GM18867 (cell line): ENCODE results near the gene ASB15.
"Not testable (repeated sequence)": the region's sequence is repeated elsewhere in the genome, so short reads cannot be mapped to it uniquely, and the experiment has no call there.

ENCODE experiments used
- ATAC-seq: cut with Tn5 transposase; IDR thresholded peaks from one replicate; pipeline ENCODE4 v1.9.1; 2021; ENCODE audit warnings: mild to moderate bottlenecking, moderate library complexity; ENCODE audit not compliant: unreplicated experiment

Gene ASB15

DNA sequence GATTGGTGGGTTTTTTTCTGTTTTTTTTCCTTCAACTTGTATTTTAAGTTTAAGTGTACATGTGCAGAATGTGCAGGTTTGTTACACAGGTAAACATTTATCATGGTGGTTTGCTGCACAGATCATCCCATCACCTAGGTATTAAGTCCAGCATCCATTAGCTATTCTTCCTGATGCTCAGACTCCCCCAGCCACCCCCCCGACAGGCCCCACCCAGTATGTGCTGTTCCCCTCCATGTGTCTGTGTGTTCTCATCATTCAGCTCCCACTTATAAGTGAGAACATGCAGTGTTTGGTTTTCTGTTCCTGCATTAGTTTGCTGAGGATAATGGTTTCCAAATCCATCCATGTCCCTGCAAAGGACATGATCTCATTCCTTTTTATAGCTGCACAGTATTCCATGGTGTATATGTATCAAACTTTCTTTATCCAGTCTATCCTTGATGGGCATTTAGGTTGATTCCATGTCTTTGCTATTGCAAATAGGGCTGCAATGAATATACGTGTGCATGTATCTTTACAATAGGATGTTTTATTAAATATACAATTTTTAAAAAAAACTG is 32.5 kb downstream of the ASB15 start:
- not testable (repeated sequence) for ATAC-seq

DNA sequence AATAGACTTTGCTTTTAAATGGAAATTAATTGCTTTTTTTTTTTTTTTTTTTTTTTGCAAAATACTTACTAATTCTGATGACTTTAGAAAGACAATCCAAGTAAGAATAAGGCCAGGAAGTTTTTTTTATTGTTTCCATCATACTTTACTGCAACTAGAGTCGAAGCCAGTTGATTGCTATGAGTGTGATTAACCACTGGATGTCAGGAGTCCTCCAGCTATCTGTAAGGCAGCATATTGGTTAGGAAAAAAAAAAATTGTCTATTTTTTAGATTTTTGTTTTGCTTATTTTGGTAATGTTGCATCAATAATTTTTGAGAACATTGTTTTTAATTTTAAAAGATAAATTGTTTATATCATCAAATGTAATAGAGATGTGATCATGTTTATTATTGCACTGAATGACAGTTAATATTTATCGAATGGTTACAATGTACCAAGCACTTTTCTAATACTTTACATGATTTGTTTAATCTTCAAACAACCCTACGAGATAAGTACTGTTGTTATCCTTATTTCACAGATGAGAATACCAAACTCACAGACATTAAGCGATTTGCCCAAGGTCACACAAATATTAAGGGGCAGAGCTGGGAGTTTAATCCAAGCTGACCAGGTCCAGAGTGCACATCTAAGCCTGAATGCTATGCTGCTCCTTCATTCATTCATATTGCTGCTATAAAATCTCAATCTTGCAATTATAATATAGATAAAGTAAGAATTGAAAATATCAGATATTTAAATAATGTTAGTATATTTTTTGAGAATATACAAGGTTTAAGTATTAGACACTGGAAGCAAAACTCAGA is 34.1 kb downstream of the ASB15 start:
- ATAC-seq, result no peak

DNA sequence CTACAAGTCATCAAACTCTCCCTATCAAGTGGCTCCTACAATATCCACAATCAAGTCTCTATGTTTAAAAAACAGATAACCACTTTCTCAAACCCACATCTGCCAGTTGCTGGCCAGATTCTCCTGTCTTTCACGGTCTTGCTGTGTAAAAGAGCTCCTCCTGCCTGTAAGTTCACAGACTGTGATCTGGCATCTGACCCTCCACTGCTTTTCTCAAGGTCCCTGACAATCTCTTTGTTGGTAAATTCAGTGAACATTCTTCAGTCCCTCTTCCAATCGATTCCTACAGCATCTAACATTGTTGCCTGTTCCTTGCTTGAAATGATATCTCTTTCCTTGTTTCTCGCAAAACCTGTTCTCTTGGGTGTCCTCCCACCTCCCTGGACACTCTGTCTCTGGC is 35.6 kb downstream of the ASB15 start:
- ATAC-seq, result no peak

DNA sequence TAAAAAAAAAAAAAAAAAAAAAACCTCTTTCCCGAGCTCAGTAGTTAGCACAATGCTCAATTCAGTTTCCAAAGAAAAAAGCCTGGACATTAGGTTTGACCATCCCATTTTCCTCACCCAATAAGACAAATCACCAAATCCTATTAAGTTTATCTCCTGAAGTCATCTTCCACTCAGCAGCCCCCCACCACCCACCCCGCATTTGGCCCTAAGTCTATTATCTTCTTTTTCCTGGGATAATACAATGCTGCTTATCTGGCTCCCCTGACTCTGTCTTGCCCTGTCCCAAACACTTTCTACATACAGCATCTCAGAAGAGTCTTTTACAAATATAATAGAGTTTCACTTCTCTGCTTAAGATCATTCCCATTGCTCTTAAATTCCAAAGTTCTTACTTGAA is 36.3 kb downstream of the ASB15 start:
- no peak for ATAC-seq

DNA sequence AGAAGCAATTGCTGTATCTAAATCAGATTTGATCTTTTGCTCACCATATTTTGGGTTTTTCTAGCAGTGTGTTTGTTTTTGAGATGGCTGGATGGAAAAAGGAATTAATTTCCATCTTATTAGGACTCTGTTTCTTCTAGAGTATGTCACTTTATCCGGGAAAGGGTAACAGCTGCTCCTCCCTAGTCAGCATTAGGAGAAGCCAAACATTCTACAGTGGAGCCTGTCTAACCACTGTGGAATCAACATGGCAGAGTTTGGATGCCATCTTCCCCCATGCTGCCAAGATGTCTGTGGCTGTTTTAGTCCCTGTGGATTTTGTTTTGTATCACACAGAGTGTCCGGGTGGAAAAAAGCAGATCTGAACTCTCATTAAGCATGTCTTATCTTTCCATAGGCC is 38.0 kb downstream of the ASB15 start:
- no peak for ATAC-seq

DNA sequence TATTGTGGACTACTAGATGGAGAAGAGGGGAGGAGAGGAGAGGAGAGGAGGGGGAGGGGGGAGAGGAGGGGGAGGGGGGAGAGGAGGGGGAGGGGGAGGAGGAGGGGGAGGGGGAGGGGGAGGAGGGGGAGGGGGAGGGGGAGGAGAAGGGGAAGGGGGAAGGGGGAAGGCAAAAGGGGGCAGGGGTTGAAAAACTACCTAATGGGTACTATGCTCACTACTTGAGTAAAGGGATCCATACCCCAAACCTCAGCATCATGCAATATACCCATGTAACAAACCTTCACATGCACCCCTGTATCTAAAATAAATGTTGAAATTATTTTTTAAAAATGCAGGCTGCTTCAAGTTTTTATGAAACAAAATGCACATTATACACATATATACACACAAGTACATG is 39.0 kb downstream of the ASB15 start:
- no peak for ATAC-seq

DNA sequence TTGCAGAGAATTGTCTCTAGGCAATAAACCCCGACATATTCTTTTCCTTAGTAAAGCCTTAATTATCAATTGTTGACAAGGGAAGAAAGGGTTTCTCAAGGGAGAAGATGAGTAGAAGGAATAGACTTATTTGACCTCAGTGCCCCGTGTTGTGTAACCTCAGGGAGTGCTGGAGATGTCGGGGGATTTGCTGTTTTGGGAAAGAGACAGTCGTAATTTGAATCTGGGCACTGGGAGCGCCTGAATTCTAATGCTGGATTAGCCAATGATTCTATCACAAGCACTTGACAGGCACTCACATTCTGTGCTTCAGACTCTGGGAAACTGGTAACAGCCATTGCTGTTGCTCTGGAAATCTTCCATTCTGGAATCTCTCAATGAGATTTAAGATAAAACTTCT is 40.3 kb downstream of the ASB15 start:
- ATAC-seq, result no peak

DNA sequence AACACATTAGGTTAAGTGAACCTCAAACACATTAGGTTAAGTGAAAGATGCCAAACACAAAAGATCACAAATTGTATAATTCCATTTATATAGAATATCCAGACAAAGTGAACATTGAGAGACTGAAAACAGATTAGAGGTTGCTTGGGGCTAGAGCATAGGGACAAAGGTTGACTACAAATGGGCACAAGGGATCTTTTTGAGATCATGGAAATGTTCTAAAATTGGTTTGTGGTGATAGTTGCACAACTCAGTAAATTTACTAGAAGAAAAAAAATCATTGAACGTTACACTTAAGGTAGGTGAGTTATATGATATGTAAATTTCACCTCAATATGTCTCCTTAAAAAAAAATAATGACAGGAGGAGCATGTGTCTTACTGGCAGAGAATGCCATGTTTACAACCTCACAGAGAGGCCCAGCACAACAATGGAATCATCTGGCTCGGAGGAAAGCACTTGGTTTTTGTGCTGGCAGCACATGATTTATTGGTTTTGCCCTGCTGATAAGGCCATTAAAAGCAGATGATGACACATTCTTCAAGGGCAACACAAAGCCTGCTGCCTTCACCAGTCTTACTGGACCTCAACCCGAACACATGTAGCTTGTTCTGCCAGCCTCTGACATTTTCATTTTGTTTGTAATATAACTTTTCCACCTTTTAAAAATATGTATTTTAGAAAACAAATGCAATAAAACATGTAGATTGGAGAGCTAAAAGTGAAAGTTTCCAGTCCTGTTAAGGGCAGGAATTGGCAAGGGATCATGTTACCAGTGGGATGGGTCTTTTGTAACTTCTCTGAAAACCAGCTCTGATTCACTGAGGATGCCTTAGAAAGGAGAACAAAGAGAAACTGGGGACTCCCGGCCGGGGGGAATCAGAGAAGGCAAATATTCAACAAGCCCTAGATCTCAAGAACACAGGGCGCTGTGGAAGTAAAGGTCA is 42.1 kb downstream of the ASB15 start:
- no peak for ATAC-seq

DNA sequence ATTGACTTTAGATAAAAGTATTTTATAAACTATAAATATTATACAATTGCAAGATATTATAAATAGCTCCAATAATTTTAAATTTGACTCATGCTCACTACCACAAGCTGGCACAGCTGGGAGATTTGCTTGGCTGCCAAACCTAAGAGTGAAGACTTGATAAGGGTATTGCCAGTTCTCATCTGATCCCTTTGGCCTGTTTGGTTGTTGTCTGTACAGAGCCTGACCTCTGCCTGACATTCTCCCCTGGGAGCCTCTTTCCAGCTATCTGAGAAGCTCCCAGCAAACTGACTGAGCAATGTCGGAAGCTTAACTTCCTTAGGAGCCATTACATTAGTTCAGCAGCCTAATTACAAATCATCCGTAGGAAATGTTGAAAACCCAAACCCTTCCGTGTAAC is 43.9 kb downstream of the ASB15 start:
- ATAC-seq, result no peak

DNA sequence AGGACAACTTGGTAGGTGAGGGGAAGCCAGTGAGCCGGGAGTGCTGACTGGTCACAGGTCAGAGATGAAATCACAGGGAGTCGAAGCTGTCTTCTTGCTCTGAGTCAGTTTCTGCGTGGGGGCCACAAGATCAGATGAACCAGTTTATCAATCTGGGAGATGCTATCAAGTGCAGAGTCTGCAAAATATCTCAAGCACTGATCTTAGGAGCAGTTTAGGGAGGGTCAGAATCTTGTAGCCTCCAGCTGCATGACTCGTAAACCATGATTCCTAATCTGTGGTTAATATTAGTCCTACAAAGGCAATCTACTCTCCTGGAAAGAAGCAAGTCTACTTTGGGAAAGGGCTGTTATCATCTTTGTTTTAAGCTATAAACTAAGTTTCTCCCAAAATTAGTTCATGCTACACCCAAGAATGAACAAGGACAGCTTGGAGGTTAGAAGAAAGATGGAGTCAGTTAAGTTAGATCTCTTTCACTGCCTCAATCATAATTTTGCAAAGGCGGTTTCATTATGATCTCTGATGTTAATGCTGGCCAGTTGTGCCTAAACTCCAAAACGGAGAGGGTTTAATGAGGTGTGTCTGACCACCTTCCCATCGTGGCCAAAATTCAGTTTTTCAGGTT is 45.6 kb downstream of the ASB15 start:
- ATAC-seq, result no peak

DNA sequence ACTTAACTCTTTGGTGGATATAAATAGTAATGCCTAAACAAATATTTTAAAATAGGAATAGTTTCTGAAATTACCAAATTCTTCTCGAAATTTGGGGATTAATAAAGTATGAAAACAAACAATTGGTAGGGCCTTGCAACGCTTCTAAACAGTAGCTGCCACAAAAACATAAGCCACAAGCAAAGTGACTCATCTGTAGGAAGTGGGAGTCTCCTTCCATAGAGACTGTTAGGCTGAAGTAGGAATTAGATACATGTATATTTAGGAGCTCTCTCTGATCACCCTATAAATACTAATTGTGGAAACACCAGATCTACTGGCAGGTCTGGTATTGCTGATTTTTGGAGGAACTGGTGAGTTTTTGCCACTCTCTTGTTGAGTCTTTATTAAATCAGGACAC is 48.3 kb downstream of the ASB15 start:
- ATAC-seq, result no peak

DNA sequence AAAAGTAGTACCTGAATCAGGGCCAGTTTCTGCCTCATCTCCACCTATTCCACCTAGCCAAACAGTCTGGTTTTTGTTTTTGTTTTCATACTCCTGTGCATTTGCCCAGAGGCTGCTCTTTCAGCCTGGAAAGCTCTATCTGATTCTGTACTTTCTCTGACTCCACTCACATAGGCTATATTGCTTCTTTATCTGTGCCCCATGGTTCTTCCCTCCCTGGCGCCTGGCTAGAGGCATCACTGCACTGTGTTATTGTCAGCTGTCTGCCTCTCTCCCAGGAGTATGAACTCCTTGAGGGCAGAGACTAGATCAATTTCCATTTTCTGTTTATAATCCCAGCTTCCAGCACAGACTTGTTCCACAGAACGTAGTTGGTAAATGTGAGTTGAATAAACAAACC is 49.0 kb downstream of the ASB15 start:
- no peak for ATAC-seq

DNA sequence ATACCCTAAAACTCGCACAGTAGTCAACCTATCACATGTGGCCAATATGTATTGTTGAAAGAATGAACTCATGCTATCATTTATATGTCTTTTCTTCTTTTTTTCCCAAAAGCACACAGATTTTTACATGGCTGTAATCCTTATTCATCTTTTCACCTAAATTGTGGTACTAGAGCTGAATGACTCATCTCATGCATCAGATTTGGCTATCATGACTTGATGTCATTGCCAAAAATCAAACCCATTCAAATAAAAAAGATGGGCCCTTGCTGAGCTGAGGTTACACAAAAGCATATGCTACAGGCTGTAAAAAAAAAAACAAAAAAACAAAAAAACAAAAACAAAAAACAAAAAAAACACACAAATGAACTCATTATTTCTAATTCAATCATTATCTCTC is 50.8 kb downstream of the ASB15 start:
- no peak for ATAC-seq

DNA sequence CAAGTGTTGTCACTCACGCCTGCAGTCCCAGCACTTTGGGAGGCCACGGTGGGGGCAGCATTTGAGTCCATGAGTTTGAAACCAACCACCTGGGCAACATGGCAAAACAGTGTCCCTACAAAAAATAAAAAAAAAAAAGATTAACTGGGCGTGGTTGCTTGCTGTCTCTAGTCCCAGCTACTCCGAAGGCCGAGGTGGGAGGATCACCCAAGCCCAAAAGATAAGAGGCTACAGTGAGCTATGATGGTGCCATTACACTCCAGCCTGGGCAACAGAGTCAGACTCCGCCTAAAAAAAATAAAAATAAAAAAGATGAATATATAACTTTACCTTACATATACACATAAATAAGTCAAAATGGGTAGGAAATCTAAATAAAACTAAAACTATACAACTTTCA is 51.5 kb downstream of the ASB15 start:
- no peak for ATAC-seq

DNA sequence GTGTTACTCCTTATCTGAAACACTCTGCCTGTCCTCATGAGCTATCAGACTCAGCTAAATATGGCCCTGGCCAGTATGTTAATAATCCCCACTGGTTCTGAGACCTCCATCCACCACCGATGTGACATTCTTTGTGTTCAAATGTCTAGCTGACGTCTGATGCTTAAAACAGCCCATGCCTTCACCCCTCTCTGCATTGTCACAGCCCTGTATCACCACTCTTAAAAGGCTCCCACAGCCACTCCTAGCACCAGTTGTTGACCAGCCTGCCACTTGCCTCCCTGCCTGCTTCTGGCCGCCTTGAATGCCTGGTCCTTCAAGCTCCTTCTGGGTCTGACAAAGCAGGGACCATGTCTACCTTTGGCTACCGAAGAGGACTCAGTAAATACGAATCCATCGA is 54.0 kb downstream of the ASB15 start, which contains the start of gene LMOD2:
Gene LMOD2 (plus strand): TSS at position 253 of the 400 bp plus-strand sequence. CDS start 98 bp downstream, at position 351.
- ATAC-seq, result no peak

DNA sequence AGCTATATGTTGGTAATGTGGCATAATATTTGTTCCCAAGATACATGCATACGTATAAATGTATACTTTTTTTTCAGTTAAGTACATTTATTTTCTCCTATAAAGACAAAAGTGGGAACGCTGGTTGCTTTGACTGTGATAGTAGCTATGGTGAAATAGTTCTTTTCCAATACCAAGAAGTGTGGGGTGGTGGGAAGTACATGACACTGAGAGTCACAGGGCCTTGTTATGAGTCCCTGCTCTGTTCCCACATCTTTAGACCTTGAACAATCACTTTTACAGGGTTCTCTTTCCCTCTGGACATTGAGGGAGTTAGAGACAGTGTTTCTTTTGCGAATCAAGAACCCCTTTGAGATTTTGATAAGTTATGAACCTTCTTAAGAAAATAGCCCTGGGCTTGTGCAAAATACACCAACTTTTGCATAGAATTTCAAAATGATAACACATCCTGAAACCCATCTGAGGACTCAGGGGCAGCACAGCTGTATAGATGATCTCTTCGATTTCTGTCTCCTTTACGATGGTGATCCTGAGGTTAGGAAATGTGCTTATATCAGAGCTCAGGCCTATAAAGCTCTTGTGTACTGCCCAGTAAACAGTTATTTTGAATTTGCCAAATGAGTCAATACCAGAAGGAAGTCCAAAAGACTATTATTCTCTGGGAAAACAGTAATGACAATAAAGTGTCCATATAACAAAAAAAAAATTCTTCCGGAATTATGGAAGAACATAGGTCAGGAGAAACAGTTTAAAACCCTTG is 55.1 kb downstream of the ASB15 start:
- ATAC-seq, result no peak

DNA sequence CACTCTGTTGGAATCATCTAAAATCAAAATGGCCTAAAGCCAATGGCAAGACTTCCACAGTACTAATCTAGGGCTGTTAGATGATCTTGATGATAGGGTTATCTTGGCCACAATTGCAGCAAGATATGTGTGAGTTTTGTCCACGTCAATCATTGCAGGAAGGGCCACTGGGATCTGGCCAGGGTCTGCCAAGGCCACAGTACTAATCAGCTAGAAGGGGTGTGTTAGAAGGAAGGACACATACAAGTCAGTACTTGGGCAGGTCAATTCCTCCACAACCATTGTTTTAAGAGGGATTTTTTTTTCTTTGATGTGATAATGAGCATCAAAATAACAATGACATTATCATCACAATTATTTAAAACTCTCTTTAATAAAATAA is 55.7 kb downstream of the ASB15 start:
- no peak for ATAC-seq

DNA sequence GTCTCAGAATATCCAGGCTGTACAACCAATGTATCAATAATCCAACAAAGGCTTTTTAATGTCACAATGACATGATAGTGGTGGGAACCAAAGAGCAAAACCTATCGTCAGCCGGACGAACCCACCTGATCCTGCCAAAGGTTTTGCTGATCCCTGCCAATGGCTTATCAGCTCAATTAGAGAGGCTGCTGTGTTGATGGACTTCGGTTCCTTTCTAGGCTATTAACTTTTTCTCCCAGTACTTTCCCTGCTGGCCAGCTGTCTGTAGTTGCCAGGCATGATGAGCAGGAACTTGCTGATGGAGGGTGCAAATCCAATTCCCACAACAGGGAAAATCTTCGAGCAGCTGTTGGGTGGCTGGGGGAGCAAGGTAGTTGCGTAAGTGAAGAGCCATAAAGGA is 56.4 kb downstream of the ASB15 start:
- no peak for ATAC-seq

DNA sequence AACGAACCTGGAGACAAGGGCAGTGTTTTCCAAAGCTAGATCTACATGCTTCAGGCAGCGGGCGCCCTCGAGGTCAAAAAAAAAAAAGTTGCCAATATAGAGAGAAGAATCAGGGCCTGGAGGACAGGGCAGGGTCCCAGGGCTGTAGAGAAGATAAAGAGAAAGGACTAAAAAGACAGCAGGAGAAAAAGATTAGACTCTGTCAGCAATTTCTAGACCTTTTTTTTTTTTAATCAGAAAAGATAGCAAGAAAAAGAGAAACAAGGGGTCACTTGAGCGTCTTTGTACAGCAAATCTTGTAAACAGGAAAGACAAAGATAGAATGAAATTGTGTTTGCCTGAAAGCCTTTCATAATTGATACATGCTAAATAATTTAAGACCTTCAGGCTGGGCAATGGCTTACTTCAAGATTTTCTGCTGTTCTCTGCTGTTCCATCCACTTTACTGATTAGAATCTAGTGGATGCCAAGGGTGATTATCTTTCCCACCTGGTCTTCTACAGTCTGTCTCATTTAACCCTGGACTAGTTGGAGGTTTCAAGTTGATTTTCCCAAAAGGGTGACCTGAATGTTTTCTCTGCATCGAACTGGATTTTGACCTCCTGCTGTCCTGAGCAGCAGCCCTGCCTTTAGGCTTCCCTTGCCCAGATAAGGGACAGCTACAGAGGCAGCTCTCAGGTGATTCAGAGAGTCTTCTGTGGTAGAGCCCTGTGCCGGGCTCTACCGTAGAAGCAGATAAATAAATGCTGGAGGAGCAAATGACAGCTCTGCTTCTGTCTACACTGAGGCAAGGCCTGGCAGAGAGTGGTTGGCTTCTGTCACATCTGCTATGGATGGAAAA is 59.1 kb downstream of the ASB15 start:
- no peak for ATAC-seq

DNA sequence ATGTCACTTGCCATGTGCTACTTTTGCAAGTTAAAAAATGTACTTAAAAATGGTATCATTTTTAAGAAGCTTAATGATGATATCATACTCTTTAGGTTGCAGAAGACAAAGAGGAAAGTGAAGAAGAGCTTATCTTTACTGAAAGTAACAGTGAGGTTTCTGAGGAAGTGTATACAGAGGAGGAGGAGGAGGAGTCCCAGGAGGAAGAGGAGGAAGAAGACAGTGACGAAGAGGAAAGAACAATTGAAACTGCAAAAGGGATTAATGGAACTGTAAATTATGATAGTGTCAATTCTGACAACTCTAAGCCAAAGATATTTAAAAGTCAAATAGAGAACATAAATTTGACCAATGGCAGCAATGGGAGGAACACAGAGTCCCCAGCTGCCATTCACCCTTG is 60.1 kb downstream of the ASB15 start:
- ATAC-seq, result no peak
